Spleen (tissue), 11 donors: ENCODE measurements around the gene IQCF6. TPM values are rescaled to one million over a fixed set of nuclear protein-coding genes. Genes with fewer than 3 reads are reported as not detected.
"Not testable (repeated sequence)": the region's sequence is repeated elsewhere in the genome, so short reads cannot be mapped to it uniquely, and the experiment has no call there.

Source experiments
- DNase-seq: peaks from one replicate; pipeline ENCODE4 v3.0.0-alpha.2; 2020
- H3K27ac ChIP-seq, 8 donors: fragments of 200-600 bp; sonication (generic) in 7 of 8; 1 replicate in 4 of 8; 2 replicates in 4 of 8; pipeline versions ENCODE4 v1.5.0 to v1.8.0; 2016 to 2021; ENCODE audit warnings: inconsistent platforms in 4 of 8, mild to moderate bottlenecking in 4 of 8, moderate library complexity in 1 of 8
- H3K27me3 ChIP-seq, 7 donors: fragments of 200-600 bp; sonication (generic) in 6 of 7; replicated peaks in 1 of 7; 1 replicate in 4 of 7; 2 replicates in 3 of 7; pipeline versions ENCODE4 v1.5.0 to v1.8.0; 2016 to 2021; ENCODE audit warnings: inconsistent platforms in 3 of 7, mild to moderate bottlenecking in 1 of 7
- H3K36me3 ChIP-seq, 6 donors: fragments of 200-600 bp; sonication (generic) in 5 of 6; 1 replicate in 4 of 6; 2 replicates in 2 of 6; pipeline versions ENCODE4 v1.5.0 to v1.8.0; 2016 to 2021; ENCODE audit warnings: inconsistent platforms in 2 of 6
- H3K4me1 ChIP-seq, 6 donors: fragments of 200-600 bp; sonication (generic) in 5 of 6; 1 replicate in 3 of 6; 2 replicates in 3 of 6; pipeline versions ENCODE4 v1.5.0 to v1.8.0; 2016 to 2021; ENCODE audit warnings: inconsistent platforms in 3 of 6
- H3K4me3 ChIP-seq, 8 donors: fragments of 200-600 bp; sonication (generic) in 7 of 8; 1 replicate in 4 of 8; 2 replicates in 4 of 8; pipeline versions ENCODE4 v1.5.0 to v1.8.0; 2016 to 2021; ENCODE audit warnings: inconsistent platforms in 4 of 8, mild to moderate bottlenecking in 4 of 8, moderate library complexity in 2 of 8
- H3K9me3 ChIP-seq, 8 donors: fragments of 200-600 bp; sonication (generic) in 7 of 8; 1 replicate in 4 of 8; 2 replicates in 4 of 8; pipeline versions ENCODE4 v1.5.0 to v1.8.0; 2016 to 2021; ENCODE audit warnings: inconsistent platforms in 4 of 8
- POLR2A ChIP-seq, 3 donors: fragments of 450-650 bp; IDR thresholded peaks; one replicate each; pipeline ENCODE4 v1.5.1; 2017; ENCODE audit warnings: antibody characterized with exemption in 3 of 3, mild to moderate bottlenecking in 1 of 3
- POLR2AphosphoS5 ChIP-seq, 3 donors: sonication (generic); formaldehyde crosslinking; IDR thresholded peaks; one replicate each; pipeline ENCODE4 v1.5.1; 2017; ENCODE audit warnings: antibody characterized with exemption in 3 of 3
- WGBS, 5 donors: extraction: QIAGEN DNeasy Blood & Tissue Kit in 3 of 5; methylation state at CpG; one replicate each; pipeline versions ENCODE4 v1.1.5 to v1.1.7; 2013 to 2018; 5-methylcytosine and 5-hydroxymethylcytosine counted together
- intact Hi-C: fragments of 100-400 bp; cut with DNase I; formaldehyde crosslinking; loops from one replicate; pipeline ENCODE4 v1.15.0; 2023; ENCODE audit warnings: low total_unique reads
- polyA plus RNA-seq, 3 donors: library from polyadenylated mRNA; stranded (reverse); fragments of 200-250 nt; gene quantifications; one replicate each; pipeline ENCODE4 v1.2.1, GENCODE V29; 2013
- total RNA-seq, 7 donors: library from RNA; depleted of rRNA in 3 of 7; stranded (reverse); fragments of >200 nt in 3 of 7; fragmentation: NEBNext Ultra II Directional in 4 of 7; extraction: Animal tissue kit (Norgen Biotek cat#: 25700) in 4 of 7; gene quantifications; one replicate each; pipeline versions ENCODE4 v1.1.0 to v1.2.1, GENCODE V29; 2016 to 2021
- TF ChIP-seq, protein P1 (sequence below), 11 experiments: fragments of 200-600 bp in 7 of 11; fragments of 450-650 bp in 4 of 11; sonication (generic) in 4 of 11; IDR thresholded peaks in 8 of 11; conservative IDR thresholded peaks in 3 of 11; 1 replicate in 7 of 11; 2 replicates in 4 of 11; pipeline versions ENCODE4 v1.4.0 to v1.8.0; 2016 to 2021; ENCODE audit warnings: antibody characterized with exemption in 11 of 11, inconsistent platforms in 4 of 11, mild to moderate bottlenecking in 1 of 11
- donor health status: healthy with polysubstance abuse.
- donor health status: DM: no; HTN: no; CAD: no; lungs with moderate emphysema.
- donor health status: DM: no; HTN: no; CAD: no.
- donor health status: Bipolar disorder and iron deficiency.
- donor health status: healthy.
- donor health status: DM: no; HTN: no; CAD: no.
- donor health status: DM: yes; HTN: yes; CAD: no.

The IQCF6 gene
- total and polyA plus RNA-seq, 10 donors = not detected

DNA sequence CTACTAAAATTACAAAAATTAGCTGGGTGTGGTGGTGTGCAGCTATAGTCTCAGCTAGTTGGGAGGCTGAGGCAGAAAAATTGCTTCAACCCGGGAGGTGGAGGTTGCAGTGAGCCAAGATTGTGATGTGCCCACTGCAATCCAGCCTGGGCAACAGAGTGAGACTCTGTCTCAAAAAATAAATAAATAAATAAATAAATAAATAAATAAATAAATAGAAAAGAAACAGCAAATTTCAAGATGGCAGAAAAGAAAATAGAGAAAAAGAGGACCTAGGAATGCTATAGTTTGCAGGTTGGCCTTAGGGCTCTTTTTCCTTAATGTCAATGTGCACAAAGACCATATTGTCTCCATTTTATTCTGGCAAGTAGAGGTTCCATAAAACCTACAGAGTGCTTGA, 28.2 kb downstream of the IQCF6 start:
- no peak for DNase-seq
- WGBS, 5 donors = 93 to 100% (median 97%) methylated on average over 1 of the region's 1 CpG
- no peaks in the 10 kb centered on the region for H3K27me3 ChIP-seq
- H3K4me3 ChIP-seq = no peak overlapping the region
- no peak for TF ChIP-seq POLR2AphosphoS5 (IDR thresholded peaks at IDR 0.05)
- H3K27ac ChIP-seq = no peak overlapping the region
- intact Hi-C loops = no loop called here
- H3K9me3 ChIP-seq = peaks cover 0 to 13% (median 4%) of the 10 kb centered on the region in 8 donors
- H3K4me1 ChIP-seq = no peaks in the 10 kb centered on the region
- H3K36me3 ChIP-seq = no peaks in the 10 kb centered on the region

GRCh38 chr3:51748327-51748726, 30.7 kb downstream of the IQCF6 start:
- peaks cover 0 to 9% (median 0%) of the 10 kb centered on the region in 8 donors for H3K9me3 ChIP-seq
- intact Hi-C loops = no loop called here
- no peak overlapping the region for H3K4me3 ChIP-seq
- H3K36me3 ChIP-seq = no peaks in the 10 kb centered on the region
- DNase-seq = no peak
- 68 to 82% (median 79%) methylated on average over 1 of the region's 1 CpG for WGBS, 5 donors
- H3K27ac ChIP-seq = no peak overlapping the region
- H3K27me3 ChIP-seq = no peaks in the 10 kb centered on the region
- TF ChIP-seq POLR2AphosphoS5 (IDR thresholded peaks at IDR 0.05) = no peak
- TF ChIP-seq, protein P1, sequence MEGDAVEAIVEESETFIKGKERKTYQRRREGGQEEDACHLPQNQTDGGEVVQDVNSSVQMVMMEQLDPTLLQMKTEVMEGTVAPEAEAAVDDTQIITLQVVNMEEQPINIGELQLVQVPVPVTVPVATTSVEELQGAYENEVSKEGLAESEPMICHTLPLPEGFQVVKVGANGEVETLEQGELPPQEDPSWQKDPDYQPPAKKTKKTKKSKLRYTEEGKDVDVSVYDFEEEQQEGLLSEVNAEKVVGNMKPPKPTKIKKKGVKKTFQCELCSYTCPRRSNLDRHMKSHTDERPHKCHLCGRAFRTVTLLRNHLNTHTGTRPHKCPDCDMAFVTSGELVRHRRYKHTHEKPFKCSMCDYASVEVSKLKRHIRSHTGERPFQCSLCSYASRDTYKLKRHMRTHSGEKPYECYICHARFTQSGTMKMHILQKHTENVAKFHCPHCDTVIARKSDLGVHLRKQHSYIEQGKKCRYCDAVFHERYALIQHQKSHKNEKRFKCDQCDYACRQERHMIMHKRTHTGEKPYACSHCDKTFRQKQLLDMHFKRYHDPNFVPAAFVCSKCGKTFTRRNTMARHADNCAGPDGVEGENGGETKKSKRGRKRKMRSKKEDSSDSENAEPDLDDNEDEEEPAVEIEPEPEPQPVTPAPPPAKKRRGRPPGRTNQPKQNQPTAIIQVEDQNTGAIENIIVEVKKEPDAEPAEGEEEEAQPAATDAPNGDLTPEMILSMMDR (IDR thresholded peaks at IDR 0.05 in 8 of 11, conservative IDR thresholded peaks at IDR 0.05 in 3 of 11) = no peak
- no peak for TF ChIP-seq POLR2A (IDR thresholded peaks at IDR 0.05)
- H3K4me1 ChIP-seq = no peaks in the 10 kb centered on the region

GRCh38 chr3:51747840-51748239, 31.2 kb downstream of the IQCF6 start:
- TF ChIP-seq, protein P1 (IDR thresholded peaks at IDR 0.05 in 8 of 11, conservative IDR thresholded peaks at IDR 0.05 in 3 of 11) = no peak
- TF ChIP-seq POLR2A (IDR thresholded peaks at IDR 0.05) = no peak
- Histone ChIP-seq H3K27me3 (no peaks in the 10 kb centered on the region), H3K27ac (no peak overlapping the region), H3K4me1 (no peaks in the 10 kb centered on the region), H3K9me3 (peaks cover 0 to 9% (median under 1%) of the 10 kb centered on the region in 8 donors), H3K36me3 (no peaks in the 10 kb centered on the region), H3K4me3 (no peak overlapping the region)
- intact Hi-C loops = no loop called here
- no peak for DNase-seq

GRCh38 chr3:51742978-51743377, 36.1 kb downstream of the IQCF6 start:
- DNase-seq, H3K4me3 ChIP-seq, H3K27ac ChIP-seq, H3K27me3 ChIP-seq, H3K4me1 ChIP-seq, intact Hi-C loops, H3K36me3 ChIP-seq: not testable (repeated sequence)
- WGBS, 5 donors = 31 to 67% (median 46%) methylated on average over 4 of the region's 4 CpGs
- peaks cover 0 to 13% (median under 1%) of the 10 kb centered on the region in 8 donors for H3K9me3 ChIP-seq

DNA sequence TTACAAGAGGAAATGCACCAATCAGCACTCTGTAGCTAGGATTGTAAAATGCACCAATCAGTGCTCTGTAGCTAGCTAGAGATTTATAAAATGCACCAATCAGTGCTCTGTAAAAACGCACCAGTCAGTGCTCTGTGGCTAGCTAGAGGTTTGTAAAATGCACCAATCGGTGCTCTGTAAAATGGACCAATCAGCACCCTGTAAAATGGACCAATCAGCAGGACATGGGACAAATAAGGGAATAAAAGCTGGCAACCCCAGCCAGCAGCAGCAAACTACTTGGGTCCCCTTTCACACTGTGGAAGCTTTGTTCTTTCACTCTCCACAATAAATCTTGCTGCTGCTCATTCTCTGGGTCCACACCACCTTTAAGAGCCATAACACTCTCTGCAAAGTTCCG, 36.7 kb downstream of the IQCF6 start:
- H3K36me3 ChIP-seq, H3K4me3 ChIP-seq, H3K4me1 ChIP-seq, H3K27me3 ChIP-seq, H3K27ac ChIP-seq, DNase-seq, intact Hi-C loops: not testable (repeated sequence)
- 81 to 95% (median 91%) methylated on average over 3 of the region's 3 CpGs for WGBS, 5 donors
- peaks cover 0 to 10% (median 0%) of the 10 kb centered on the region in 8 donors for H3K9me3 ChIP-seq

- peaks cover 0 to 13% (median 0%) of the 10 kb centered on the region in 7 donors for H3K27me3 ChIP-seq
- H3K27ac ChIP-seq = peak overlapping the region in 2 of 8 donors; percentile 27 to 40
- H3K36me3 ChIP-seq = no peaks in the 10 kb centered on the region
- DNase-seq = no peak
- peaks cover 0 to 10% (median 0%) of the 10 kb centered on the region in 8 donors for H3K9me3 ChIP-seq
- H3K4me3 ChIP-seq = no peak overlapping the region
- no peak for TF ChIP-seq POLR2AphosphoS5 (IDR thresholded peaks at IDR 0.05)
- TF ChIP-seq POLR2A (IDR thresholded peaks at IDR 0.05) = no peak
- TF ChIP-seq, protein P1 (IDR thresholded peaks at IDR 0.05 in 8 of 11, conservative IDR thresholded peaks at IDR 0.05 in 3 of 11) = no peak
- 39 to 56% (median 50%) methylated on average over 4 of the region's 4 CpGs for WGBS, 5 donors
- peaks cover 0 to 5% (median 0%) of the 10 kb centered on the region in 6 donors for H3K4me1 ChIP-seq
- intact Hi-C loops = no loop called here
Measured at GRCh38 chr3:51739110-51739509, 39.9 kb downstream of the IQCF6 start.
